HG02852 (cell line): ENCODE measurements around the gene TAS2R46.

Source experiments
- ATAC-seq: cut with Tn5 transposase; IDR thresholded peaks from one replicate; pipeline ENCODE4 v1.9.1; 2021; ENCODE audit warnings: mild to moderate bottlenecking, moderate library complexity; ENCODE audit not compliant: unreplicated experiment

Gene TAS2R46

DNA sequence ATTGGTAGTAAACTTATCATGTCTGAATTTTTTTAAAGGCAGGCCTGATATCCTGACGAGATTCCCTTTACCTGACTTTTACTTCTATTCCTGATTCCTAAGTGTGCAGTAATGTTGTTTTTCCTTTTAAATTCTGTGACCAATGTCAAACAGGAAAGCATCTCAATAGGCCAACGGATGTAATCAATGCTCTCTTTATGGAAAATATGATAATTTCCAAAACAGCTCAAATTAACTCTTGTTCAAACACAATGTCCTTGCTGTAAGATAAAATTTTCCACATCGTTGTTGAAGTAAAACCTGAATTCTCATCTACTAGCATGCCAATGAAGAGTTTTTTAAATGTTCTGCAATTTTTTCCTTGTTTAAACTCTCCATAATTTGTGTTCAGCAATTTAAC lies 22.9 kb downstream of the TAS2R46 start:
- no peak for ATAC-seq

DNA sequence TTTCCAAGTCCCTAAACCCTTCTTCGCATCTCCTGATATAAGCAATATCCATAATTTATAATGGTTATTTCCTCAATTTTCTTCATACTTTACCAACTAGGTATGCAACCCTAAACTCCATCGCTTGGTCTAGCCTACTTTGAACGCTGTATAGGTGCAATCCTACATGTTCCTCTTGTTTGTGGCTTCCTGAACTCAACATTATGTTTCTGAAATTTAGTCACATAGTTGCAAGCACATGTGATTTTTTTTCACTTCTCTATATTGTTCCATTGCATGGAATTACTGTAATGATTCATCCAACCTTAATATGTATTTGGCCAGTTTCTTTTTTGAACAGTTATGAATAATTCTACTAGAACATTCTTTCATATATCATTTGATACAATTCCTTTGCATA lies 28.1 kb downstream of the TAS2R46 start:
- ATAC-seq: peak; percentile 79

DNA sequence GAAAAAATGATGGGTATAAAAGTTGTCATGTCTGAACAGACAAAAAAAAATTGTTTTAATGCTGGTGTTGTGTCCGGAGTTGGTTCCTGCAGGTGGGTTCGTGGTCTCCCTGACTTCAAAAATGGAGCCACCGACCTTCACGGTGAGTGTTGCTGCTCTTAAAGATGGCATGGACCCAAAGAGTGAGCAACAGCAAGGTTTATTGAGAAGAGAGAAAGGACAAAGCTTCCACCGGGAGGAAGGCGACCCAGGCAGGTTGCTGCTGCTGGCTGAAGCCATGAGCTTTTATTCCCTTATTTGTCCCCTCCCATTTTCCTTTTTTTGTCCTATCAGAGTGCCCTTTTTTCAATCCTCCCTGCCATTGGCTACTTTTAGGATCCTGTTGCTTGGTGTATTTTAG lies 30.8 kb downstream of the TAS2R46 start, which contains the start of gene TAS2R31:
TSS of gene TAS2R31 (minus strand) at position 101 of the 400 bp plus-strand sequence. CDS start at position 29, 72 bp downstream.
- no peak for ATAC-seq

DNA sequence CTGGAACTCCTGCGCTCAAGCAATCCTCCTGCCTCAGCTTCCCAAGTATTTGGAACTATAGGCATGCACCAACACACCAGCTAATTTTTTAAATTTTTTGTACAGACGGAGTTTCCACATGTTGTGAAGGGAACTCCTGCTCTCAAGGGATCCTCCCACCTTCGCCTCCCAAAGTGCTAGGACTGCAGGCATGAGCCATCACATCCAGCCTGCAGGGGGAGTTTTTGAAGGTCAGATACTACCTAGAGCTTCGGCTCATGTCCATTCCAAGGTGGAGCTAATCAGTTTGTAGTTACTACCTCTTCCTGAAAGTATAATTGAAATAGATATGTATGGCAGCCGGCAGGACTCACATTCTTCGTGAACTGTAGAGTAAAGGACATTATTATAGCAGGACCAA lies 36.0 kb downstream of the TAS2R46 start:
- no peak for ATAC-seq

DNA sequence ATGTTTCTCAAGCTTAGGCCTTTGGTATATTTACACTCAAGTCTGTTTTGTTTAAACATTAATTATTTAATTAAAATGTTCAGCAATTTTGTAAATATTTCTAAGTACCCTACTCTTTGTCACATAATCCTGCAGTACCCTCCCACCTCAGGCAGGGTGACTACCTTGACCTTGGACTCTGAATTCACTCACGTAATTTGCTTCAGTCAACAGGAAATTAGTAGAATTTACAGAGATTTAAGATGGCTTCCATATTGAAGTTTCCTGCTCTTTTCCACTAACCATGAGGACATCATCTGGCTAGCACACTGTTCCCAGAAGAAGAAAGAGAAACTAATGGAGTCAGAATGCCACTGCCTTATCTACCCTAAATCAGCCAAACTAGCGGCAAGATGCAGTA lies 38.7 kb downstream of the TAS2R46 start:
- ATAC-seq: no peak

DNA sequence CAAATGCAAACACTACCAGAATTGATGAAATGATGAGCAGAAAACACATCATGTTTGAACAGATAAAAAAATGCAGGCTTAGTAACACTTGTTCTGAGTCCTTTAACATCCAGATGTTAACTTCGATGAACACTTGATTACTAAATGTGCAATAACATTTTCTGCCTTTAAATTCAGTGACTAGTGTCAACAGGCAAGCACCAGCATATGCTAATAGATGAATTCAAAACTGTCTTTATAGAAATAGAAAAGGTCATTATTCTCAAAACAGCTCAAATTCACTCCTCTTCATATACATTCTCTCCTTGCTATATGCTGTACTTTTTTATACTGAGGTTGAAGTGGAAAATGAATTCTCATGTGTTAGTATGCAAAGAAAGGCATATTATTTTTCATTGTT lies 39.6 kb downstream of the TAS2R46 start, which contains the start of gene TAS2R19:
TSS of gene TAS2R19 (minus strand) at position 101 of the 400 bp plus-strand sequence. CDS start at position 52, 49 bp downstream.
- ATAC-seq: no peak

DNA sequence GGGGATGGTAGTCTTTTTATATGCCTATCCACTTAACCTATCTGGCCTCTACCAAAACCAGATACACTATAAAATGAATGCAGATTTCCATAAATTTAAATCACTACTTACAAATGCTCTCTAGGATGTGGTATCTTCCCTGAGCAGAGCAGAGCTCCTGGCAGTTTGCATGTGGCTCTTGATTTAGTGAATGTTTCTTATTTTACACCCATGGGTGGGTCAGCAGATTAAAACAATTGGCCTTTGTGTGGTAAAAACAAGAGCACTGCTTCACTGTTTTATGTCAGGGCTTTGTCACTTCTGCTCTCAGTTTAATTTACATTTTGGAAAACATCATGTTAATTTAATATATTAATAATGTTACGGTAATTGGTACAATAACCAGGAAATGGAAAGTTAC lies 45.2 kb downstream of the TAS2R46 start:
- no peak for ATAC-seq

DNA sequence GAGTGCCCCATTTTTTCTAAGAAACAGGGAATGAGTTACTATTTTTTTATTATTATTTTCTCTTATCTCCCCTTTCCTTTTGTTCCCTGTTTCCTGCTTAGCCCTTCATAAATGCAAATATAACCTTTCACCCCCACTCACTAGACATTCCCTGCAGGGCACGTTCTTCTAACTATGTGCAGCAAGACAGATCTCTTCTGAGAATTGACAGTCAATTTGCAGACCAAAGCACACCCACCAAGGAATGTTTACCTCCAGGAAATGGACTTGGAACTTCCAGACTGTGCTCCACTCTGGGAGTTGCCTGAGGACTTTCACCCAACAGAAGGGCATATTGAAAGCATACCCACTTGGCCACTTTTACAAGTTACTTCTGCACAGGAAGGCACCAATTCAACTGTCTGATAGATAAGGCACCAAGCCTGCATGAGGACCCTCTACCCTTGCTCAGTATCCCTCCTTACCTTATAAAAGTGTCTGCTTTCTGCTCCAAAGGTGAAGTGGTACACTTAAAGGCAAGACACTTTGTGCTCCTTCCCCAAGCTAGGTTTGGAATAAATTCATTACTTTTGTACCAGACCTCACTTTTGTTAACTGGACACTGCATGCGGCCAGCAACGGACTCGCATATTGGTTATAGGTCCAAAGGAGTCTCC lies 46.2 kb downstream of the TAS2R46 start:
- ATAC-seq: no peak

DNA sequence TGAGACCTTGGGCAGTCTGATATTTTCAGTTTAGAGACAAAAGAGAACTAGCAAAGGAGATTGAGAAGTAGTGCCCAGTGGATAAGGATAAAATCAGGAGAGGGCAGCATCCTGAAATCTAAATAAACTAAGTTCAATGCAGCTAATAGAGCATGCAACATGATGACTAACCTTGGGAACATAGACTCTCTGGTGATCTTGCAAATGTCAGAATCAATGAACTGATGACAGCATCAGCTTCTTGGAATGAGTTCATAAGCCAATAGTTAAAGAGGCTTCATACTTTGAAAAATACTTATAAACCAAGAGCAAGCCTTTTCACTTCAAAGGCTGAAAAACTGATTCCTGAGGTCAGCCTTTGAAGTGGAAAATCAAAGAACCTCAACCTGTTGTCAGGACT lies 47.9 kb downstream of the TAS2R46 start:
- ATAC-seq: no peak
